Astrocyte of the cerebellum (primary cell): ENCODE measurements around the gene BTRC.
A peak's percentile ranks its signal among the peaks of the same experiment; 100 is the strongest.

Experiments
- DNase-seq: peaks from one replicate; pipeline ENCODE4 v3.0.0-alpha.2; 2011; ENCODE audit warnings: low read depth
- H3K4me3 ChIP-seq: 2 replicates; pipeline ENCODE4 v1.5.1; 2011; ENCODE audit warnings: mild to moderate bottlenecking, low read depth, low read length, moderate library complexity
- in situ Hi-C: cut with HindIII; loops from 2 replicates; pipeline ENCODE4 v1.10.0; 2017; ENCODE audit warnings: low sequenced_read_pairs
- TF ChIP-seq, protein P1 (sequence below): IDR thresholded peaks from 2 replicates; pipeline ENCODE4 v1.5.1; 2012; ENCODE audit warnings: low read length, low read depth, moderate library complexity, mild to moderate bottlenecking; ENCODE audit errors: missing control alignments

The BTRC gene

DNA sequence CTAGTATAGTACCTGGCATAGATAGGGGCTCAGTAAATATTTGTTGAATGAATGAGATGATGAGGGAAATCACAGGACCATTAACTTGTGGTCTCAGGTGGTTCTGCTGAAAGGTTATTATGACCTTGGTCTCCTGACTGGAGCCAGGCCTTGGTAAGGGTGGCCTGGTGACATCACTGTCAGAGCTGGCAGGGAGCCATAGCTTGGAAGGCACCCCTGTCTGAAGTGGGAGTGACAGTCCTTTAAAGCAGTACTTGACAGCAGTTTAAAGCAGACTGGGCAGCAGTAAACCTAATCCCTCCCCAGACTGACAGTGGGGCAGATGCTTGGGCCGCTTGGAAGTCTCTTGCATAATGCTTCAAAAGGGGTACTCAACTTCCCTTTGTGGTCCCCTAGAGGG lies 247.6 kb downstream of the BTRC start:
- TF ChIP-seq, protein P1, sequence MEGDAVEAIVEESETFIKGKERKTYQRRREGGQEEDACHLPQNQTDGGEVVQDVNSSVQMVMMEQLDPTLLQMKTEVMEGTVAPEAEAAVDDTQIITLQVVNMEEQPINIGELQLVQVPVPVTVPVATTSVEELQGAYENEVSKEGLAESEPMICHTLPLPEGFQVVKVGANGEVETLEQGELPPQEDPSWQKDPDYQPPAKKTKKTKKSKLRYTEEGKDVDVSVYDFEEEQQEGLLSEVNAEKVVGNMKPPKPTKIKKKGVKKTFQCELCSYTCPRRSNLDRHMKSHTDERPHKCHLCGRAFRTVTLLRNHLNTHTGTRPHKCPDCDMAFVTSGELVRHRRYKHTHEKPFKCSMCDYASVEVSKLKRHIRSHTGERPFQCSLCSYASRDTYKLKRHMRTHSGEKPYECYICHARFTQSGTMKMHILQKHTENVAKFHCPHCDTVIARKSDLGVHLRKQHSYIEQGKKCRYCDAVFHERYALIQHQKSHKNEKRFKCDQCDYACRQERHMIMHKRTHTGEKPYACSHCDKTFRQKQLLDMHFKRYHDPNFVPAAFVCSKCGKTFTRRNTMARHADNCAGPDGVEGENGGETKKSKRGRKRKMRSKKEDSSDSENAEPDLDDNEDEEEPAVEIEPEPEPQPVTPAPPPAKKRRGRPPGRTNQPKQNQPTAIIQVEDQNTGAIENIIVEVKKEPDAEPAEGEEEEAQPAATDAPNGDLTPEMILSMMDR, result no peak
- no peak overlapping the region for H3K4me3 ChIP-seq
- DNase-seq, result no peak
- in situ Hi-C loops, result no loop called here

DNA sequence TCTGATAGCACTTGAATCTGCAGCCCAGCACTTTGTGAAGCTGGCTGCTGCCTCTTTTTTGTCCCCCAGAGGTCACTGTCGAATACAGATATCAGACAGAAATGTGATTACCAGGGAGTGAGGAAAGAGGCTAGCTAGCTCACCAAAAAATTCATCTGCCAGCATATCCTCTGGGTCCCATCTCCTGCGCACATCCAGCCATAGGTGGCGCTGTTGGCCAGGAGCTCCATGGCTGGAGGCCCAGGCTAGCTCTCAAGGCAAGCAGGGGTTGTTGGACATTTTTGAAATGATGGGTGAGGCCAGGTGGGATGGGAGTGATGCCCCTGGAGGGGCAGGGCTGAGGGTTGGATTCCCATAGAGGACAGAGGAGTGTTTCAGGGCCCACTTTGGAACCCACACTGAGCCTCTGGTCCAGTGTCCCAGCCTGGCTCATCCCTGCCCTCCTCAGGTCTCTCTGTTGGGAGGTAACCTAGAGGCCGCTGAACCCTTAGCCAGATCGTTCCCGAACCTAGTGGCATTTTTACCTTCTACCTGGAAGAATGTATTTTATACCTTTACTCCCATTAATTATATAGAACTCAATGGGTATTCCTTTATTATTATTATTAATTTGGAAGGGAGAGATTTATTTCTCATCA lies 248.9 kb downstream of the BTRC start:
- no peak overlapping the region for H3K4me3 ChIP-seq
- TF ChIP-seq, protein P1, result peak; percentile 93
- in situ Hi-C loops, result no loop called here
- peak; percentile 43 for DNase-seq
